NOMO-1 treated with DMSO at 0.1 percent for 48 hours (cell line): Measurements from ENCODE around the gene SLC9A8.
A peak's percentile ranks its signal among the peaks of the same experiment; 100 is the strongest.
"Not testable (repeated sequence)": the region's sequence is repeated elsewhere in the genome, so short reads cannot be mapped to it uniquely, and the experiment has no call there.

Experiments
- DNase-seq: peaks from one replicate; lab custom pipeline; 2025; ENCODE audit not compliant: unreplicated experiment; lab: John Stamatoyannopoulos, UW

SLC9A8 gene

GRCh38 chr20:49846206-49846807, 33.7 kb downstream of the SLC9A8 start:
- peak; percentile 48 for DNase-seq

DNA sequence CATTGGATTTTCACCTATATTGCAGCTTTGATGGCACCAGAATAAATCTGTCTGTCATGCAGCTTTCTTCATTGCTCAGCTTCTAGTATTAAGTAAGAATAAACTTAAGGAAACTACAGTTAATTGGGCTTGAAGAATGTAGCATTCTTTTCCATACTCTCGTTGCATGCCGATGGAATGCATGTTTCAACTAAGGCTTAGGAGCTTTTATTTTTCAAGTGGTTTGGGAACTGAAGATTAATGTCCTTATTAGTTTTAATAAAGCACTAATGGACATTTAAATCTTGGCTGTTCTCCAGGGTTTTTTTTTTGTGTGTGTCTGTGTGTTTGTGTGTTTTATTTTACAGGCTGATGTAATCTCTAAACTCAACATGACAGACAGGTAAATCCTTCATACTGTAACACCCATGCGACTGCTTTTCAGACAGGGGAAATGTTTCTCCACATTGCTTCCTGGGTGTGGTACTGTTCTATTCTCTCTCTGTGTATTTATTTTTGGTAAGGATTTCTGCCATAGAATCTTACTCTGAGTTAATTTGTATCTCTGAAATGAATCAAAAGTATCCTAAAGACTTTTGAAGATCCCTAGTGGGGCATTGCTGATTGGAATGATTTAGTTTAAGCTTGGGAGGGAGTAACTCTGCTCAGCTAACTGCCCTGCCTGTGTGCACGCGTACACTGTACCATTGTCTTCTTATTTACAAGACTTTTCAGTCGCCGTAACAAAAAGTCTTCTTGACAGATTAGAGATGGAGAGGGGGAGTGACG, 38.0 kb downstream of the SLC9A8 start:
- DNase-seq: no peak

DNA sequence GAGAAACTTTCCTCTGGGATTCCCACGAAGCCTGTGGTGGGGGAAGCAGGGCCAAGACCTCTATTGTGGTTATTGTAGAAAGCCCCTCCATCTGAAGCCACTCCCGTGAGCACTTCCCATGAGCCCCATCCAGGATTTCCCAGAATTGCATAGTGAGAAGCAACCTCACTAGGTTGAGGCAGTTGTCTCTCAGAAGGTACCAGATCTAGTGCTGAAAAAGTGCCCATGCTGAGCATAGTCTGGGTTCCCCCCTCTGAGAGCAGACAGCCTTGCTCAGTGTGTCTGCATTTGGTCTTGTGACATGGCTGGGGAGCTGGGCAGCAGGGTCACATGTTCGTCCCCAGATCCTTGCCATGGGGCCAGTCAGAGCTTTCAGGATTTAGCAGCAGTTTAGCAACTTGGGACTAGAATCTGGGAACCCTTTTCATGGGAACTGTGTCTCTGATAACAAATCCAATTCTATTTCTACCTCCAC, 38.6 kb downstream of the SLC9A8 start:
- DNase-seq: no peak

GRCh38 chr20:49851991-49852390, 39.4 kb downstream of the SLC9A8 start:
- no peak for DNase-seq

- no peak for DNase-seq
Observed at GRCh38 chr20:49852522-49853080, 40.0 kb downstream of the SLC9A8 start.

DNA sequence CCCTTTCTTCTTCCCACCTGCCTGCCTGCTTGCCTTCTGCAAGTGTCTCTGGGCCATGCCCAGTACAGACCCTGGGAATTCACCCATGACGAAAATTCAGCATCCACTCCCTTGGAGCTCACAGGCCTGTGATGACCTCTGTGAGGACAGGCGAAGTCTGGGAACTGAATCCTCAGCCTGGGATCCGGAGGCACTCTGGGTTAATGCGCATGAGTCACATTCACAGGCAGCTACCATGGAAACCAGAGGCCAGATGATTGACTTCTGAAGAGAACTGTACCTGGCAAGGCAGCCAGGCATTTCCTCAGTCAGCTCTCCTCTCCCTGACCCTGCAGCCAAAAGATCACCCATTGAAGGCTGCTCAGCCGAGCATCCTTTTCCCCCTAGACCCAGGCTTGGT, 41.0 kb downstream of the SLC9A8 start:
- no peak for DNase-seq

GRCh38 chr20:49854190-49854875, 41.7 kb downstream of the SLC9A8 start:
- DNase-seq: no peak

DNA sequence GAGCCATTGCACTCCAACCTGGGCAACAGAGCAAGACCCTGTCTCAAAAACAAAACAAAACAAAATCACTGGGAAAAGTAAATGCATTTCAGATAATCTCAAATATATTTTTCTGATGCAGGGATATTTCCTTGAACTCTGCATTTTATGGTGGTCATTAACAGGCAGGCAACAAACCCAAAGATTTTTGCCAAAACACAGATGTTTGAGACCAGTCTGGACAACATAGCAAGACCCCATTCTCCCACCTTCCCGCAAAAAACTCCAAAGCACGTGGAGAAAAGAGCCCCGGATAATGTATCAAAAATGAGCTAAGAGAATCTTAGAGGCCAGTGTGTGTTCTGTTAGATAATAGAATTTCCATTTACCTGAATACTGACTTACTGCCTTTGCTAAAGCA, 44.3 kb downstream of the SLC9A8 start:
- no peak for DNase-seq

DNA sequence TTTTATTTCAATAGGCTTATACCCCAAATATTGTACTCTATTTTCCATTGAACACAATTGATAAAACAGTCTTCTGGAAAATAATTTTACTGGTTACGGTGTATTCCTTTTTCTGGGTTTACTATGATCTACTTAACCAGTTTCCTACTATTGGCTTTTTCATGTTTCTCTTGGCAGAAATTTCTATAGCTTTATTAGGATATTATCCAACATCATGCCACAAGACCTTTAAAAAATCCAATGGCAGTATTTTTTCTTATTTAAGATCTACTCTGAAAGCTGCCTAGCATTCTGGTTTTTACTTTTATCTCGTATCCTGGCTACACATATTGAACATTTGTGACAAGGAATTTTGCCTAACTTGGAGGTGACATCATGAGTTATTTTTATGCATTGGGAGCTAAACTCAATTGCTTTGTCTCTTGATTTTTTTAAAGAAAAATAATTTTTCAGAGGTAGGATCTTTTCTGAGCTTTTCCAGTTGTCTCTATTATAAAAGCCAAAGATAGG, 45.5 kb downstream of the SLC9A8 start:
- DNase-seq: no peak

- DNase-seq: no peak
Observed at GRCh38 chr20:49859011-49859410, 46.4 kb downstream of the SLC9A8 start.

DNA sequence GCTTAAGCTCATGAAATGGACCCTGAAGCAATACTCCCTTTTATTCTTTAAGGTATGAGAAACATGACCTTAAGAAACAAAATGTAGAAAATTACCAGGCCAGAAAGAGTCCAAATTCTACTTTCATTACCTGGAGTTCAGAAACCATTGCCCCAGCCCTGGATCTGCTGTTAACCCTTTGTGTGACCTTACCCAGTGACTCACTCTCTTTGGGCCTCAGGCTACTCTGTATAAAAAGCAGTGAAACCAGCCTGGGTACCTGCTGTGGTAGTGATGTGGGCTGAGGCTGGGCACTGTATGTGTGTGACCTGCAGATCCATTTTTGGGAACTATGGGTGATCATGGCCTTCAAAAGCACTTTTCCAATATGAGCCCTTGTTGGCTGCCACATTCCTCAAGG, 47.2 kb downstream of the SLC9A8 start:
- no peak for DNase-seq

DNA sequence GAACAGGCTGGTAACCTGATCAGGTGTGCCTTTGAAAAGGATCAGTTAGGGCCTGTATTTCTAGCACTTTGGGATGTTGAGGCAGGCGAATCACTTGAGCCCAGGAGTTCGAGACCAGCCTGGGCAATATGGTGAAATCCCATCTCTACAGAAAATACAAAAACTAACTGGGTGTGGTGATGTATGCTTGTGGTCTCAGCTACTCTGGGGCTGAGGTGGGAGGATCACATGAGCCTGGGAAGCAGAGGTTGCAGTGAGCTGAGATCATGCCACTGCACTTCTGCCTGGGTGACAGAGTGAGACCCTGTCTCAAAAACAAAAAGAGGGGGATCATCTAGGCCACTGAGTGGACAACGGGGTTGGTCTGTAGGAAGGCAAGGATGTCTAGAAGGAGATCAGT, 48.6 kb downstream of the SLC9A8 start:
- DNase-seq: not testable (repeated sequence)

DNA sequence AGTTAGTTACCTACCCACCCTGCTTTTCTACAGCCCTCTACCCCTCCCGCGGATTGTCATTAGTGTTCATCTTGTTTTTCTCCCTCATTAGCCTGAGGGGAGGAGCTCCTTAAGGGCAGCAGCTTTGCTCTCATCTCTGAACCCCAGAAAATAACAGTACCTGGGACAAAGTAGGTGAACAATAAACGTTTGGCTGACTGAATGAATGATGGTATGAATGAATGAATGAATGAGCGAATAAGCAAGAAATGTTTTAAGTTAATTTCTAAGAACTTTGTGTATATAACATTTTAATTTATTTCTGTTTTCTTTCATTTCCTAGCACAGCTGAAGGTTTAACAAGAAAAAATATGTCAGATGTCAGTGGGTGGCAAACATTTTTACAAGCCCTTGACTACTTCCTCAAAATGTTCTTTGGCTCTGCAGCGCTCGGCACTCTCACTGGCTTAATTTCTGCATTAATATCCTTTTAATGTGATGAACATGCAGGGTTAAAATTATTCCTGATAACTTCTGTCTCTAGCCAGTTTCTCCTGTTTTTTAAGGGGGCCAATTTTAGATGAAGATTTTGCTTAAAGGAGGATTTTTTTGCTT, 50.1 kb downstream of the SLC9A8 start:
- DNase-seq: no peak

- DNase-seq: no peak
Observed at GRCh38 chr20:49863666-49864065, 51.0 kb downstream of the SLC9A8 start.

- DNase-seq: no peak
Observed at GRCh38 chr20:49865559-49865958, 52.9 kb downstream of the SLC9A8 start.

DNA sequence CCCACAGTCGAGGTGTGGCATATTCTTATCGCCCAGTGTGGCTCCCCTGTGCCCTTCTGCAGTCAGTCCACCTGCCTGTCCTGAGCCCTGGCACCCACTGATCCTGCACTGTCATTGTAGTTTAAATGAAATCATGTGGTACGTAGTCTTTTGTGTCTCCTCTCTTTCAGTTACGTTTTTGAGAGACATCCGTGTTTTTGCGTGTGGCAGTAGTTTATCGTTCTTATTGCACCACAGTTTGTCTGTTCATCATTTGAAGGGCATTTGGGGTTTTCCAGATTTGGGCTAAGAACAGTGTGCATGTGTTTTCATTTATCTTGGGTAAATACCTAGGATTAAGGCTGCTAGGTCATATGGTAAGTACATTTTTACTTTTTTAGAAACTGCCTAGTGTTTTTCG, 53.4 kb downstream of the SLC9A8 start:
- DNase-seq: no peak

DNA sequence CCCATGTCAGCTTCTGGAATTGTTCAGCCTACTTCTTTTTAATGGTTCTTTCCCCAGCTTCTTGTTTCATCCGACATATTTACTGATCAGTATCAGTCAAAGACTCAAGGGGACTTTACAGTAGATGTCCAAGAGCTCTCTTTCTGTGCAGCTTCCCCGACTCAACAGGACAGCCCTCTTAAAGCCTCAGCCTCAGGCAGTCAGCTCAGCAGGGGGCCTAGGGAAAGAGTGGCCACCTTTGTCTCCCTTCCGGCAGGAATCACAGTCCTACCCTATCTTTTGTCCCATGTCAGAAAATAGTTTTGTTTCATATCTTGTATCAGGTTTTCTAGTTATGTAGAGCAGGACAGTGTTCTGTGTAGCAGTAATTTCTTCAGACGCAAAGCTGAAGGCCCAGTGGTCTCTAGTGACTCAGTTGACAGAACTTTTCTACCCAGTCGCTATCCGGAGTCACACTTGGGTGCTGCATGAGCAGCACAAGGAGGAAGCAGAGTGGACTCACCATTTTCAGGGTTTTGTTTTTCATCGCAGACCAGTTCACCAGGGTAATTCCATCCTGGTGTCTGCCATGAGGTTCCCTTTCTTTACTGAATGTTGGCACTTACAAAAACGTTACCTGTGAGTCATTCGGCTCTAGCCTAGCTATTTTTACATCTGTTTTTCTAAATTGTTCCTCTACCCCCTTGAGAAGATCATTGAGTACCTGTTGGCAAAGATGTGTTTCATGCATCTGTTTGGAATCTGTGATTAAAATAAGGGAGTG, 55.0 kb downstream of the SLC9A8 start:
- no peak for DNase-seq

DNA sequence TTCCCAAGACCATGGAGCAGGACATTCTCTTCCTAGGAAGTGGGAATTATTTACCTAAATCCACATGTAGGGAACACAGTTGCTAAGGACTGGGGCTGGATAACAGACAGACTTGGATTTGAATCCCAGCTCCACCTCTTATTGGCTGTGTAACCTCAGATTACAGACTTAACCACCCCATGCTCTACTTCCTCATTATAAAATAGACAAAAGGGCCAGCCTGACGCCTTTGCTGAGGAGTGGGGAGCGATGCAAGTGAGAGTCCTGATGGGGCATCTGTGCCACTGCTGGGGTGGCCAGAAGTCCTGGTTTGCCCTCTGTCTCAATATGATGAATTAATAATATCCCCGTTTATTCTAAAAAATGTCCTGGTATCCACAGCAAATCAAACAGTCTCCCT, 55.9 kb downstream of the SLC9A8 start:
- no peak for DNase-seq

DNA sequence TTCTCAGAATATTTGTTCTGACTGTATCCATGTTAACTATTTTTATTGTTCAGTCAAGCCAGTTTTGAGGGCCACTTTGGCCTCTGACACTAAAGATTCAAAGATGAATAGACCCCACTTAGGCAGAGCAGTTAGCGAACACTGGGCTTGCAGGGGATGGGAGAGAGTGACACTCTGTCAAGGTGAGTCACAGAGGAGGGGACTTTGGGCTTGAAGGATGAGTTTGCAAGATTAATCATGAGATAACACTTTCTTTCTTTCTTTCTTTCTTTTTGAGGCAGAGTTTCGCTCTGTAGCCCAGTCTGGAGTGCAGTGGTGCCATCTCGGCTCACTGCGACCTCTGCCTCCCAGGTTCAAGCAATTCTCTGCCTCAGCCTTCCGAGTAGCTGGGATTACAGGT, 56.3 kb downstream of the SLC9A8 start:
- DNase-seq: no peak

GRCh38 chr20:49870261-49870660, 57.6 kb downstream of the SLC9A8 start:
- DNase-seq: no peak
